Adrenal gland (tissue), 12 donors: ENCODE data around the gene ZNF132. TPM values are rescaled to one million over a fixed set of nuclear protein-coding genes. Genes with fewer than 3 reads are reported as not detected.
"Not testable (repeated sequence)": the region's sequence is repeated elsewhere in the genome, so short reads cannot be mapped to it uniquely, and the experiment has no call there.

Source experiments
- DNase-seq, 7 donors: peaks; one replicate each; pipeline ENCODE4 v3.0.0-alpha.2; 2019 to 2020
- H3K27ac ChIP-seq, 5 donors: fragments of 200-600 bp; sonication (generic) in 4 of 5; 1 replicate in 3 of 5; 2 replicates in 2 of 5; pipeline versions ENCODE4 v1.5.1 to v1.8.0; 2016 to 2020; ENCODE audit warnings: mild to moderate bottlenecking in 1 of 5
- H3K27me3 ChIP-seq: fragments of 200-600 bp; 2 replicates; pipeline ENCODE4 v1.8.0; 2021
- H3K36me3 ChIP-seq, 2 donors: fragments of 200-600 bp; replicated peaks in 1 of 2; 1 replicate in 1 of 2; 2 replicates in 1 of 2; pipeline versions ENCODE4 v1.5.1 to v1.8.0; 2018 to 2022
- H3K4me1 ChIP-seq, 2 donors: fragments of 200-600 bp; replicated peaks in 1 of 2; 1 replicate in 1 of 2; 2 replicates in 1 of 2; pipeline versions ENCODE4 v1.5.1 to v1.8.0; 2018 to 2021
- H3K4me3 ChIP-seq, 4 donors: fragments of 200-600 bp; sonication (generic) in 3 of 4; one replicate each; pipeline ENCODE4 v1.5.1; 2016 to 2018
- H3K9me3 ChIP-seq, 3 donors: fragments of 200-600 bp; sonication (generic) in 1 of 3; replicated peaks in 1 of 3; 1 replicate in 2 of 3; 2 replicates in 1 of 3; pipeline versions ENCODE4 v1.5.1 to v1.8.0; 2016 to 2021
- POLR2A ChIP-seq, 2 donors: fragments of 450-650 bp; IDR thresholded peaks; one replicate each; pipeline ENCODE4 v1.6.1; 2017; ENCODE audit warnings: antibody characterized with exemption in 2 of 2, mild to moderate bottlenecking in 2 of 2, moderate library complexity in 1 of 2
- WGBS, 4 donors: extraction: QIAGEN DNeasy Blood & Tissue Kit in 2 of 4; methylation state at CpG; one replicate each; pipeline versions ENCODE4 v1.1.5 to v1.1.7; 2013 to 2017; 5-methylcytosine and 5-hydroxymethylcytosine counted together
- intact Hi-C, 2 donors: fragments of 100-400 bp; cut with DNase I; formaldehyde crosslinking; loops; one replicate each; pipeline versions ENCODE4 v1.14.1 to v1.15.0; 2022 to 2023
- polyA plus RNA-seq, 3 donors: library from polyadenylated mRNA; stranded (reverse); fragments of 200-250 nt in 2 of 3; fragments of 350-450 nt in 1 of 3; fragmentation: Illumina TruSeq in 1 of 3; extraction: RNeasy Lipid Tissue Mini Kit (QIAGEN cat#74804) in 1 of 3; gene quantifications; one replicate each; pipeline ENCODE4 v1.2.3, GENCODE V29; 2013 to 2014
- total RNA-seq, 9 donors: library from RNA; depleted of rRNA in 4 of 9; stranded (reverse); fragments of >200 nt in 4 of 9; fragments of 120-200 nt in 1 of 9; fragmentation: NEBNext Ultra II Directional in 1 of 9; extraction: Animal tissue kit (Norgen Biotek cat#: 25700) in 1 of 9; gene quantifications; one replicate each; pipeline versions ENCODE4 v1.1.0 to v1.2.4, GENCODE V29; 2013 to 2023
- TF ChIP-seq, protein P1 (sequence below), 6 experiments: fragments of 450-650 bp in 4 of 6; fragments of 200-600 bp in 2 of 6; sonication (generic) in 1 of 6; IDR thresholded peaks; 1 replicate in 5 of 6; 2 replicates in 1 of 6; pipeline versions ENCODE4 v1.5.1 to v1.8.0; 2016 to 2021; ENCODE audit warnings: antibody characterized with exemption in 6 of 6, mild to moderate bottlenecking in 2 of 6, moderate library complexity in 1 of 6
- donor health status: healthy with polysubstance abuse.
- donor health status: Bipolar disorder and iron deficiency.
- donor health status: DM: yes; HTN: yes; CAD: no.
- donor health status: DM: no; HTN: no; CAD: no.
- donor health status: DM: no; HTN: no; CAD: no.
- donor health status: DM: yes; HTN: yes; CAD: no.

The ZNF132 gene
- total and polyA plus RNA-seq, 12 donors: 1.3 to 12.0 (median 4.6) TPM

DNA sequence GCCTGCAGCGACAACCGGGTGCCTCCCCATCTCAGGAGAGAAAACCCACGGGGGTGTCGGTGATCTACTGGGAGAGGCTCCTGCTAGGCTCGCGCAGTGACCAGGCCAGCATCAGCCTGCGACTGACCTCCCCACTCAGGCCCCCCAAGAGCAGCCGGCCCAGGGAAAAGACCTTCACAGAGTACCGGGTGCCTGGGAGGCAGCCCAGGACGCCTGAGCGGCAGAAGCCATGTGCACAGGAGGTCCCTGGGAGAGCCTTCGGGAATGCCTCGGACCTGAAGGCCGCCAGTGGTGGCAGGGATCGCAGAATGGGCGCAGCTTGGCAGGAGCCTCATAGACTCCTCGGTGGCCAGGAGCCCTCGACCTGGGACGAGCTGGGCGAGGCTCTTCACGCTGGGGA, 15.4 kb upstream of the ZNF132 start:
- H3K36me3 ChIP-seq: peaks cover 0 to 16% of the 10 kb centered on the region in 2 donors
- no peak for DNase-seq
- TF ChIP-seq POLR2A (IDR thresholded peaks at IDR 0.05): no peak
- TF ChIP-seq, protein P1, sequence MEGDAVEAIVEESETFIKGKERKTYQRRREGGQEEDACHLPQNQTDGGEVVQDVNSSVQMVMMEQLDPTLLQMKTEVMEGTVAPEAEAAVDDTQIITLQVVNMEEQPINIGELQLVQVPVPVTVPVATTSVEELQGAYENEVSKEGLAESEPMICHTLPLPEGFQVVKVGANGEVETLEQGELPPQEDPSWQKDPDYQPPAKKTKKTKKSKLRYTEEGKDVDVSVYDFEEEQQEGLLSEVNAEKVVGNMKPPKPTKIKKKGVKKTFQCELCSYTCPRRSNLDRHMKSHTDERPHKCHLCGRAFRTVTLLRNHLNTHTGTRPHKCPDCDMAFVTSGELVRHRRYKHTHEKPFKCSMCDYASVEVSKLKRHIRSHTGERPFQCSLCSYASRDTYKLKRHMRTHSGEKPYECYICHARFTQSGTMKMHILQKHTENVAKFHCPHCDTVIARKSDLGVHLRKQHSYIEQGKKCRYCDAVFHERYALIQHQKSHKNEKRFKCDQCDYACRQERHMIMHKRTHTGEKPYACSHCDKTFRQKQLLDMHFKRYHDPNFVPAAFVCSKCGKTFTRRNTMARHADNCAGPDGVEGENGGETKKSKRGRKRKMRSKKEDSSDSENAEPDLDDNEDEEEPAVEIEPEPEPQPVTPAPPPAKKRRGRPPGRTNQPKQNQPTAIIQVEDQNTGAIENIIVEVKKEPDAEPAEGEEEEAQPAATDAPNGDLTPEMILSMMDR (IDR thresholded peaks at IDR 0.05): no peak

DNA sequence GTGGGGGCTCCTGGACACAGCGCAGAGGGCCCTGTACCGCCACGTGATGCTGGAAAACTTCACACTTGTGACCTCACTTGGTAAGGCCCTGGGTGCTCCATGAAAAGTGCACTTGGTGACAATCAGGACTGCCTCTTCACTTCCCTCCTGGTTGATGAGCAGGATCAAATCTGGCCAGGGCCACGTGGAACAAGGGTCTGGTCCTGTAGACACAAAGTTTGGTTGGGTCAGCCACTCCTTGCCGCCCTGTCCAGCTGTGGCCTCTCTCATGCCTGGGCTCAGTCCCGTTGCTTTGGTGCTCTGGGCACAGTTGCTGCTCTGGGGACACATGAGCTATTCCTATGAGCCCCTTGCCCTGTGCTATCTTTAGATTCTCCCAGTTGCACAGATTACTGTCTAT, 13.8 kb upstream of the ZNF132 start:
- no peak overlapping the region for H3K4me3 ChIP-seq
- intact Hi-C loops: no loop called here
- 94 to 96% (median 95%) methylated on average over 5 to 6 of the region's 6 CpGs for WGBS, 4 donors
- no peaks in the 10 kb centered on the region for H3K27me3 ChIP-seq
- no peak for TF ChIP-seq POLR2A (IDR thresholded peaks at IDR 0.05)
- TF ChIP-seq, protein P1 (IDR thresholded peaks at IDR 0.05): no peak
- peaks cover 0 to 16% of the 10 kb centered on the region in 2 donors for H3K36me3 ChIP-seq
- no peak overlapping the region for H3K27ac ChIP-seq
- no peaks in the 10 kb centered on the region for H3K9me3 ChIP-seq
- peaks cover 6 to 9% of the 10 kb centered on the region in 2 donors for H3K4me1 ChIP-seq
- DNase-seq: no peak

More for the DNA sequence above, 15.4 kb upstream of the ZNF132 start:
- Histone ChIP-seq H3K9me3 (no peaks in the 10 kb centered on the region), H3K4me3 (no peak overlapping the region), H3K27ac (no peak overlapping the region), H3K27me3 (no peaks in the 10 kb centered on the region), H3K4me1 (peaks cover 6 to 9% of the 10 kb centered on the region in 2 donors)
- WGBS, 4 donors: 93 to 97% (median 95%) methylated on average over 11 to 20 of the region's 21 CpGs
- intact Hi-C loops: no loop called here

DNA sequence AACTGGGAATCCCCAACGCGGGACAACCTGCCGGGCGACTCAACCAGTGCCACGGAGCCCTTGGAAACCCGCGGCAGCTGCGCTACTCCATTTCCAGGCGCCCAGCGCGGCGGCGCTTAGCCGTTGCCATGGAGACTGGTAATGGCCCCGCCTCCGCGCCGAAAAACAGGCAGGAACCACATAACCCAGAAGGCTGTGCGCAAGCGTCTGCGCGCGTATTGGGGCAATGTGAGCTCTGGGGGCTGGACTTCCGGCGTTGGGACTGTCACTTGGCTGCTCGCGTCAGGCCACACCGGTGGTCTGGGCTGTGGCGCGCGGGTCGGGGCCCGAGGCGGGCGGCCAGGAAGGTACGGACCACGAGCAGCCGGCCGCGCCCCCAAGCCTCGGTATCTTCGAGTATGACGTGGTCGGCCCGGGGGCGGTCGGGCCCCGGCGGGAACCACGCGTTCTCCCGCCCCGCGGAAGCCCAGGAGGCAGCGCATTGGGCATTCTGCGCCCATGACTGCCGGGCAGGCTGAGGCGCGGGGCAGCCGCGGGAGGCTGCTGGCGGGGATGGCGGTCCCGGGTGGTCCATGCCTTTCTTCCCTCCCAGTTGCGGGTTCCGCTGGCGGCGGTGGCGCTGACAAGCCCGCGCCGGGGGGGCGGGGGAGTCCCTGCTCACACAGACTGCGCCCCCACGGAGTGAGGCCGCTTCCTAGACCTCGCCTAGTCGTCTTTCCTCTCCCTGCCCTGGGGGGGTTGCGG, 11.6 kb upstream of the ZNF132 start, which contains the start of gene ZNF324B:
ZNF324B (plus strand) TSS at position 265 of the 744 bp plus-strand sequence. CDS start 2,080 bp downstream, outside the sequence.
- Histone ChIP-seq H3K4me3 (peak within 1 kb of the TSS in 3 of 4 donors; percentile 81 to 99 (median 90)), H3K27ac (peak within 1 kb of the TSS in 2 of 5 donors; percentile 63 to 74), H3K4me1 (peaks cover 6 to 9% of the 10 kb centered on the region in 2 donors), H3K27me3 (no peaks in the 10 kb centered on the region), H3K9me3 (no peaks in the 10 kb centered on the region), H3K36me3 (peaks cover 0 to 10% of the 10 kb centered on the region in 2 donors)
- DNase-seq: peak; percentile 96 to 99 (median 97)
- TF ChIP-seq, protein P1 (IDR thresholded peaks at IDR 0.05): no peak
- TF ChIP-seq POLR2A (IDR thresholded peaks at IDR 0.05): peak; percentile 49 to 56
- 0 to 4% (median 0%) methylated on average over 5 to 79 of the region's 79 CpGs for WGBS, 4 donors
- intact Hi-C loops: no loop called here

DNA sequence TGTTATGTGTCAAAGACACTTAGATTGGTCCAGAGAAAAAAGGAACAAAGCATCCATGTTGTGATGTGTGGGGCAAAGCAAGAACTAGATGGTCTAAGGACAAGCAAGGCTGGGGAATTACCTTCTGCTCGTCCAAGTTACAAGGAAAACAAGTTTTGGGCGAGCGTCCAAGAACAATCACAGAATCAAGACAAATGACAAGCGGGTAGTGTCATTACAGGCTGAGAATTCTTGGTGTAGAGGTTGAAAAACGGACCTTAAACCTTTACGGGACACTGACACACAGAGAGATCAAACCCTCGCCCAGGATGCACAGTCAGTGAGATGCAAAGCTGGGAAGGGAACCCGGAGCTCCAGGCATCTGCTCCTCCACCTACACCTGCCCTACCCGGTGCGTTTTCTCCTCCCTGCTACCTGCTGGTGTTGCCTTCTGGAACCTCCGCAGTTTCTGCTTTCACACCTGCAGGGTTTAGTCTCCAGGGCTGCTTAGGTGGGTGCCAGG, 11.0 kb upstream of the ZNF132 start:
- intact Hi-C loops: no loop called here
- TF ChIP-seq, protein P1 (IDR thresholded peaks at IDR 0.05): no peak
- TF ChIP-seq POLR2A (IDR thresholded peaks at IDR 0.05): no peak
- H3K36me3 ChIP-seq: peaks cover 0 to 5% of the 10 kb centered on the region in 2 donors
- WGBS, 4 donors: 3 to 7% (median 5%) methylated on average over 7 to 11 of the region's 11 CpGs
- no peaks in the 10 kb centered on the region for H3K9me3 ChIP-seq
- peak overlapping the region in 1 of 5 donors; percentile 74 for H3K27ac ChIP-seq
- no peaks in the 10 kb centered on the region for H3K27me3 ChIP-seq
- peak in 2 of 7 donors; percentile 55 for DNase-seq
- peaks cover 6 to 9% of the 10 kb centered on the region in 2 donors for H3K4me1 ChIP-seq
- peak overlapping the region in 3 of 4 donors; percentile 81 to 99 (median 90) for H3K4me3 ChIP-seq

DNA sequence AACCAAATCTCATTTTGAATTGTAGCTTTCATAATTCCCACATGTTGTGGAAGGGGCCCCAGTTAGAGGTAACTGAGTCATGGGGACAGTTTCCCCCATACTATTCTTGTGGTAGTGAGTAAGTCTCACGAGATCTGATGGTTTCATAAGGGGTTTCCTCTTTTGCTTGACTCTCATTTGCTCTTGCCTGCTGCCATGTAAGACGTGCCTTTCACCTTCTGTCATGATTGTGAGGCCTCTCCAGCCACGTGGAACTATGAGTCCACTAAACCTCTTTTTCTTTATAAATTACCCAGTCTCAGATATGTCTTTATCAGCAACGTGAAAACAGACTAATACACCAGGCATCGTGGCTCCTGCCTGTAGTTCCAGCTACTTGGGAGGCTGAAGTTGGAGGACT, 10.0 kb upstream of the ZNF132 start:
- H3K9me3 ChIP-seq, DNase-seq, H3K36me3 ChIP-seq, H3K4me1 ChIP-seq, H3K27me3 ChIP-seq, H3K27ac ChIP-seq, H3K4me3 ChIP-seq, intact Hi-C loops: not testable (repeated sequence)
- 59 to 70% (median 59%) methylated on average over 5 of the region's 5 CpGs for WGBS, 4 donors

DNA sequence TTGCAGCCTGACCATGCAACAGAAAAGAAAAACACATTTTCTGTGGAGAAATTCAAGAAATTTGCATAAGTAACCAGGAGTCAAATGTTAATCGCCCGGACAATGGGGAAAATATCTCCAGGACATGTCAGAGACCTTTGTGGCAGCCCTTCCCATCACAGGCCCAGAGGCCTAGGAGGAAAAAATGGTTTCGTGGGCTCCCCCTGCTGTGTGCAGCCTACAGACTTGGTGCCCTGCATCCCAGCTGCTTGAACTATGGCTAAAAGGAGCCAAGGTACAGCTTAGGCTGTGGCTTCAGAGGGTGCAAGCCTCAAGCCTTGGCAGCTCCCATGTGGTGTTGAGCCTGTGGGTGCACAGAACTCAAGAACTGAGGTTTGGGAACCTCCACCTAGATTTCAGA, 8.9 kb upstream of the ZNF132 start:
- WGBS, 4 donors: 65 to 85% (median 72%) methylated on average over 3 of the region's 3 CpGs
- intact Hi-C loops, H3K4me3 ChIP-seq, H3K36me3 ChIP-seq, H3K27me3 ChIP-seq, H3K4me1 ChIP-seq, H3K9me3 ChIP-seq, H3K27ac ChIP-seq, DNase-seq: not testable (repeated sequence)

DNA sequence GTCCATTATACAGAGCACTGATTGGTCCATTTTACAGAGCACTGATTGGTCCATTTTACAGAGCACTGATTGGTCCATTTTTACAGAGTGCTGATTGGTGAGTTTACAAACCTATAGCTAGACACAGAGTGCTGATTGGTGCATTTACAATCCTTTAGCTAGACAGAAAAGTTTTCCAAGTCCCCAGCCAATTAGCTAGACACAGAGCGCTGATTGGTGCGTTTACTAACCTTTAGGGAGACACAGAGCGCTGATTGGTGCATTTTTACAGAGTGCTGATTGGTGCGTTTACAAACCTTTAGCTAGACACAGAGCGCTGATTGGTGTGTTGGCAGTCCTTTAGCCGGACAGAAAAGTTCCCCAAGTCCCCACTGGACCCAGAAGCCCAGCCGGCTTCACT, 3.0 kb upstream of the ZNF132 start:
- DNase-seq, H3K4me3 ChIP-seq, H3K36me3 ChIP-seq, H3K27me3 ChIP-seq, H3K9me3 ChIP-seq, intact Hi-C loops, H3K27ac ChIP-seq: not testable (repeated sequence)
- peaks cover 7 to 15% of the 10 kb centered on the region in 2 donors for H3K4me1 ChIP-seq
- 85 to 86% (median 85%) methylated on average over 7 of the region's 7 CpGs for WGBS, 4 donors
